Smooth muscle cell (in vitro differentiated cells): Measurements from ENCODE around the gene SHF. TPM values are rescaled to one million over a fixed set of nuclear protein-coding genes. Genes with fewer than 3 reads are reported as not detected.

Source experiments
- DNase-seq: peaks from one replicate; lab custom pipeline; 2025; ENCODE audit not compliant: unreplicated experiment; lab: John Stamatoyannopoulos, UW
- H2AFZ ChIP-seq: fragments of 200-600 bp; sonication (generic); 2 replicates; pipeline ENCODE4 v1.6.0; 2016; ENCODE audit warnings: antibody characterized with exemption, low read depth, mild to moderate bottlenecking
- H3F3A ChIP-seq: fragments of 200-600 bp; sonication (generic); 2 replicates; pipeline ENCODE4 v1.6.0; 2017; ENCODE audit warnings: antibody characterized with exemption, low read depth
- H3K27ac ChIP-seq: fragments of 200-600 bp; sonication (generic); 2 replicates; pipeline ENCODE4 v1.5.1; 2016; ENCODE audit warnings: low read depth, mild to moderate bottlenecking
- H3K27me3 ChIP-seq: fragments of 200-600 bp; sonication (generic); 2 replicates; pipeline ENCODE4 v1.6.1; 2016; ENCODE audit warnings: low read depth, mild to moderate bottlenecking
- H3K36me3 ChIP-seq: fragments of 200-600 bp; sonication (generic); 2 replicates; pipeline ENCODE4 v1.5.1; 2016; ENCODE audit warnings: low read depth
- H3K4me1 ChIP-seq: fragments of 200-600 bp; sonication (generic); 2 replicates; pipeline ENCODE4 v1.5.1; 2016; ENCODE audit warnings: low read depth
- H3K4me2 ChIP-seq: fragments of 200-600 bp; sonication (generic); 2 replicates; pipeline ENCODE4 v1.6.0; 2016; ENCODE audit warnings: mild to moderate bottlenecking
- H3K4me3 ChIP-seq: fragments of 200-600 bp; sonication (generic); 2 replicates; pipeline ENCODE4 v1.5.1; 2016; ENCODE audit warnings: mild to moderate bottlenecking
- H3K79me2 ChIP-seq: fragments of 200-600 bp; sonication (generic); 2 replicates; pipeline ENCODE4 v1.6.0; 2016; ENCODE audit warnings: low read depth, mild to moderate bottlenecking
- H3K9ac ChIP-seq: fragments of 200-600 bp; sonication (generic); 2 replicates; pipeline ENCODE4 v1.6.0; 2016; ENCODE audit warnings: low read depth
- H3K9me3 ChIP-seq: fragments of 200-600 bp; sonication (generic); replicated peaks from 2 replicates; pipeline ENCODE4 v1.5.1; 2016; ENCODE audit warnings: low read depth
- H4K20me1 ChIP-seq: fragments of 200-600 bp; sonication (generic); 2 replicates; pipeline ENCODE4 v1.6.0; 2016; ENCODE audit warnings: low read depth
- CTCF ChIP-seq: fragments of 200-600 bp; sonication (generic); IDR thresholded peaks from 2 replicates; pipeline ENCODE4 v1.5.1; 2017; ENCODE audit warnings: borderline replicate concordance, mild to moderate bottlenecking, antibody characterized with exemption; ENCODE audit not compliant: insufficient read depth, poor library complexity, severe bottlenecking
- WGBS: methylation state at CpG from one replicate; pipeline ENCODE4 v1.1.7; 2016; ENCODE audit warnings: low lambda C conversion rate; 5-methylcytosine and 5-hydroxymethylcytosine counted together
- polyA plus RNA-seq: library from polyadenylated mRNA; unstranded; fragments of >200 nt; fragmentation: Nextera tagmentation; extraction: Ambion mirVana; gene quantifications from 2 replicates; pipeline ENCODE4 v1.2.1, GENCODE V29; 2016
- total RNA-seq: library from RNA; depleted of rRNA; stranded (reverse); fragments of >200 nt; gene quantifications from 2 replicates; pipeline ENCODE4 v1.2.3, GENCODE V29; 2014

Gene SHF
- total and polyA plus RNA-seq, 2 experiments from 2014 or later: 16.4 to 41.3 TPM

- 88% methylated on average over 5 of the region's 5 CpGs for WGBS
- H3K27me3 ChIP-seq: peaks cover 38% of the 10 kb centered on the region
- H3K4me3 ChIP-seq: no peak overlapping the region
- H3K9me3 ChIP-seq: no peaks in the 10 kb centered on the region
- TF ChIP-seq CTCF: no peak
- H3K27ac ChIP-seq: no peak overlapping the region
- no peak for DNase-seq
- H3K79me2 ChIP-seq: no peaks in the 10 kb centered on the region
- H3K9ac ChIP-seq: no peak overlapping the region
- H3K36me3 ChIP-seq: no peaks in the 10 kb centered on the region
- H2AFZ ChIP-seq: no peak overlapping the region
- H3K4me1 ChIP-seq: peaks cover 6% of the 10 kb centered on the region
- H3F3A ChIP-seq: no peaks in the 10 kb centered on the region
- H3K4me2 ChIP-seq: no peak overlapping the region
- no peaks in the 10 kb centered on the region for H4K20me1 ChIP-seq
Measured at GRCh38 chr15:45118996-45119395, 68.8 kb downstream of the SHF start.

- H3K27me3 ChIP-seq: peaks cover 47% of the 10 kb centered on the region
- WGBS: 0% methylated on average over 14 of the region's 14 CpGs
- TF ChIP-seq CTCF: peak; percentile 96
- peak; percentile 60 for DNase-seq
- peak overlapping the region; percentile 76 for H3K4me2 ChIP-seq
- peaks cover 8% of the 10 kb centered on the region for H3K4me1 ChIP-seq
- no peaks in the 10 kb centered on the region for H3K36me3 ChIP-seq
- H2AFZ ChIP-seq: no peak overlapping the region
- H3K9ac ChIP-seq: no peak overlapping the region
- no peak overlapping the region for H3K4me3 ChIP-seq
- no peaks in the 10 kb centered on the region for H3K9me3 ChIP-seq
- H4K20me1 ChIP-seq: no peaks in the 10 kb centered on the region
- no peak overlapping the region for H3K27ac ChIP-seq
- H3K79me2 ChIP-seq: no peaks in the 10 kb centered on the region
- no peaks in the 10 kb centered on the region for H3F3A ChIP-seq
Measured at GRCh38 chr15:45118131-45118588, 69.6 kb downstream of the SHF start.

- no peak for TF ChIP-seq CTCF
- H3K4me2 ChIP-seq: peak overlapping the region; percentile 76
- 70% methylated on average over 32 of the region's 33 CpGs for WGBS
Measured at GRCh38 chr15:45117308-45118130, 70.2 kb downstream of the SHF start.

More at GRCh38 chr15:45117308-45118130, 70.2 kb downstream of the SHF start:
- Histone ChIP-seq H3K36me3 (no peaks in the 10 kb centered on the region), H3K4me1 (peaks cover 8% of the 10 kb centered on the region), H3F3A (no peaks in the 10 kb centered on the region), H3K27ac (no peak overlapping the region), H4K20me1 (no peaks in the 10 kb centered on the region), H3K27me3 (peaks cover 53% of the 10 kb centered on the region), H2AFZ (no peak overlapping the region), H3K79me2 (no peaks in the 10 kb centered on the region), H3K9ac (no peak overlapping the region), H3K4me3 (no peak overlapping the region), H3K9me3 (no peaks in the 10 kb centered on the region)
- no peak for DNase-seq

Other genes starting within 250 kb of the SHF start
- not detected in 2 replicates for gene TERB2, start 231.3 kb downstream of the SHF start, total RNA-seq
- not detected in 2 replicates for gene TERB2, start 231.3 kb downstream of the SHF start, polyA plus RNA-seq
- 13.1 and 26.8 TPM in 2 replicates for gene SORD, start 164.8 kb downstream of the SHF start, total RNA-seq
- gene SORD, start 164.8 kb downstream of the SHF start, polyA plus RNA-seq: 22.0 and 22.1 TPM in 2 replicates
- gene DUOX2, start 73.8 kb downstream of the SHF start, total RNA-seq: 0.36 and 1.4 TPM in 2 replicates
- gene DUOX2, start 73.8 kb downstream of the SHF start, polyA plus RNA-seq: 0.34 and 1.2 TPM in 2 replicates
- gene DUOXA2, start 73.6 kb downstream of the SHF start, total RNA-seq: not detected in 2 replicates
- 0.24 TPM in 1 of 2 replicates, not detected in the other for gene DUOXA2, start 73.6 kb downstream of the SHF start, polyA plus RNA-seq
- gene DUOXA1, start 58.1 kb downstream of the SHF start, total RNA-seq: 6.0 and 7.6 TPM in 2 replicates
- gene DUOXA1, start 58.1 kb downstream of the SHF start, polyA plus RNA-seq: 2.8 and 7.9 TPM in 2 replicates
- gene DUOX1, start 58.0 kb downstream of the SHF start, total RNA-seq: 3.5 and 4.4 TPM in 2 replicates
- 5.8 and 13.8 TPM in 2 replicates for gene DUOX1, start 58.0 kb downstream of the SHF start, polyA plus RNA-seq
- not detected in 2 replicates for gene SLC28A2, start 64.3 kb upstream of the SHF start, total RNA-seq
- gene SLC28A2, start 64.3 kb upstream of the SHF start, polyA plus RNA-seq: not detected in 2 replicates
- gene GATM, start 190.6 kb upstream of the SHF start, total RNA-seq: 0.67 and 1.1 TPM in 2 replicates
- gene GATM, start 190.6 kb upstream of the SHF start, polyA plus RNA-seq: 1.1 and 1.7 TPM in 2 replicates